Pancreas (tissue), 10 donors: Measurements from ENCODE around the gene SRSF4. TPM values are rescaled to one million over a fixed set of nuclear protein-coding genes. Genes with fewer than 3 reads are reported as not detected.
A peak's percentile ranks its signal among the peaks of the same experiment; 100 is the strongest.

ENCODE experiments used
- ATAC-seq, 4 donors: fragments of 200-7000 bp; cut with Tn5 transposase; one replicate each; pipeline versions ENCODE4 v1.8.0 to v1.9.1; 2020; ENCODE audit warnings: mild to moderate bottlenecking in 4 of 4, moderate library complexity in 4 of 4
- DNase-seq, 6 donors: peaks; one replicate each; pipeline ENCODE4 v3.0.0-alpha.2; 2020
- FAIRE-seq: peaks from 2 replicates; lab custom pipeline; 2012; peaks lifted over from hg19 to GRCh38; lab: Jason Lieb, UNC
- H3K27ac ChIP-seq, 4 donors: fragments of 200-600 bp; sonication (generic); 1 replicate in 3 of 4; 2 replicates in 1 of 4; pipeline versions ENCODE4 v1.5.0 to v1.8.0; 2020
- H3K27me3 ChIP-seq, 4 donors: fragments of 200-600 bp; one replicate each; pipeline ENCODE4 v1.8.0; 2021
- H3K36me3 ChIP-seq, 3 donors: fragments of 200-600 bp; sonication (generic) in 1 of 3; one replicate each; pipeline versions ENCODE4 v1.5.0 to v1.8.0; 2020 to 2021
- H3K4me1 ChIP-seq, 3 donors: fragments of 200-600 bp; one replicate each; pipeline ENCODE4 v1.8.0; 2021
- H3K4me3 ChIP-seq, 4 donors: fragments of 200-600 bp; sonication (generic) in 2 of 4; one replicate each; pipeline versions ENCODE4 v1.5.0 to v1.8.0; 2020 to 2021
- H3K9me3 ChIP-seq, 4 donors: fragments of 200-600 bp; one replicate each; pipeline ENCODE4 v1.8.0; 2021
- WGBS, 2 donors: extraction: QIAGEN DNeasy Blood & Tissue Kit; methylation state at CpG; one replicate each; pipeline ENCODE4 v1.1.7; 2013; 5-methylcytosine and 5-hydroxymethylcytosine counted together
- intact Hi-C, 3 donors: fragments of 100-400 bp; cut with DNase I; formaldehyde crosslinking; loops; one replicate each; pipeline versions ENCODE4 v1.11.1 to v1.14.2; 2022
- polyA plus RNA-seq, 2 donors: library from polyadenylated mRNA; stranded (reverse); fragments of 200-250 nt; gene quantifications; one replicate each; pipeline ENCODE4 v1.2.3, GENCODE V29; 2013
- total RNA-seq, 6 donors: library from RNA; stranded (reverse); fragmentation: NEBNext Ultra II Directional in 4 of 6; extraction: Animal tissue kit (Norgen Biotek cat#: 25700) in 4 of 6; gene quantifications; one replicate each; pipeline versions ENCODE4 v1.2.1 to v1.2.4, GENCODE V29; 2021 to 2023
- TF ChIP-seq, protein P1 (sequence below), 4 donors: fragments of 200-600 bp; sonication (generic) in 3 of 4; IDR thresholded peaks; one replicate each; pipeline versions ENCODE4 v1.5.0 to v1.8.0; 2021; ENCODE audit warnings: antibody characterized with exemption in 4 of 4
- donor health status: healthy with polysubstance abuse.
- donor health status: DM: no; HTN: no; CAD: no; lungs with moderate emphysema.
- donor health status: DM: no; HTN: no; CAD: no.
- donor health status: control.
- donor health status: control.
- donor health status: Bipolar disorder and iron deficiency.
- donor health status: DM: yes; HTN: yes; CAD: no.
- donor health status: DM: no; HTN: no; CAD: no.
- donor health status: DM: no; HTN: no; CAD: no.
- donor health status: DM: yes; HTN: yes; CAD: no.

Gene SRSF4
- total and polyA plus RNA-seq, 8 donors, result 22.6 to 72.6 (median 27.2) TPM

- intact Hi-C loops, result no loop called here
- 16 to 25% methylated on average over 4 of the region's 4 CpGs for whole genome bisulfite sequencing, 2 donors
- Histone ChIP-seq H3K4me1 (peaks cover 19 to 36% (median 35%) of the 10 kb centered on the region in 3 donors), H3K27ac (peak overlapping the region in 2 of 4 donors; percentile 98 to 99), H3K27me3 (no peaks in the 10 kb centered on the region), H3K9me3 (no peaks in the 10 kb centered on the region), H3K36me3 (no peaks in the 10 kb centered on the region), H3K4me3 (peak overlapping the region in 3 of 4 donors; percentile 76 to 97 (median 93))
- FAIRE-seq (no peak), DNase-seq (no peak), ATAC-seq (no peak)
- TF ChIP-seq, protein P1, sequence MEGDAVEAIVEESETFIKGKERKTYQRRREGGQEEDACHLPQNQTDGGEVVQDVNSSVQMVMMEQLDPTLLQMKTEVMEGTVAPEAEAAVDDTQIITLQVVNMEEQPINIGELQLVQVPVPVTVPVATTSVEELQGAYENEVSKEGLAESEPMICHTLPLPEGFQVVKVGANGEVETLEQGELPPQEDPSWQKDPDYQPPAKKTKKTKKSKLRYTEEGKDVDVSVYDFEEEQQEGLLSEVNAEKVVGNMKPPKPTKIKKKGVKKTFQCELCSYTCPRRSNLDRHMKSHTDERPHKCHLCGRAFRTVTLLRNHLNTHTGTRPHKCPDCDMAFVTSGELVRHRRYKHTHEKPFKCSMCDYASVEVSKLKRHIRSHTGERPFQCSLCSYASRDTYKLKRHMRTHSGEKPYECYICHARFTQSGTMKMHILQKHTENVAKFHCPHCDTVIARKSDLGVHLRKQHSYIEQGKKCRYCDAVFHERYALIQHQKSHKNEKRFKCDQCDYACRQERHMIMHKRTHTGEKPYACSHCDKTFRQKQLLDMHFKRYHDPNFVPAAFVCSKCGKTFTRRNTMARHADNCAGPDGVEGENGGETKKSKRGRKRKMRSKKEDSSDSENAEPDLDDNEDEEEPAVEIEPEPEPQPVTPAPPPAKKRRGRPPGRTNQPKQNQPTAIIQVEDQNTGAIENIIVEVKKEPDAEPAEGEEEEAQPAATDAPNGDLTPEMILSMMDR (IDR thresholded peaks at IDR 0.05), result no peak
Measured at GRCh38 chr1:29179641-29180184, 2.0 kb downstream of the SRSF4 start.

DNA sequence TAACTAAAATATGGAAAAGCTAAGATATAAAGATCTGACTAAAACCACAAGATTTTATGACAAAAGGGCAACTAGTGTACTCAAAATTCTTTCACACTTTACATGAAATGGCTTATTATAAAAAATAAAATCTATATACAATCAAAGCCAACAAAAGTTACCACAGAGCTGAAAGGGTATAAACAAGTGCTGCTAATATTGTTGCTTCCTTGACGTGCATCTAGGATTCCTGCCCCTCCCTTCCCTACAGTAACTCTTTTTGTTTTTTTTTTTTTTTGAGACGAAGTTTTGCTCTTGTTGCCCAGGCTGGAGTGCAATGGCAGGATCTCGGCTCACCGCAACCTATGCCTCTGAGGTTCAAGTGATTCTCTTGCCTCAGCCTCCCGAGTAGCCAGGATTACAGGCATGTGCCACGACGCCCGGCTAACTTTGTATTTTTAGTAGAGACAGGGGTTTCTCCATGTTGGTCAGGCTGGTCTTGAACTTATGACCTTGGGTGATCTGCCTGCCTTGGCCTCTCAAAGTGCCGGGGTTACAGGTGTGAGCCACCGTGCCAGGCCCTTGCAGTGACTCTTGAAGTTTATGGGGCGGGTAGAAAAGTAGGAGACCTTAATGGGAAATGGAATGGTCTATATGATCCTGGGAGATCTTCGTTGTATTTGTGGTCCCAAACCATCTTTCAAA, 4.5 kb downstream of the SRSF4 start:
- DNase-seq, result peak in 1 of 6 donors; percentile 31
- Histone ChIP-seq H3K27ac (peak overlapping the region in 1 of 4 donors; percentile 9), H3K27me3 (no peaks in the 10 kb centered on the region), H3K36me3 (no peaks in the 10 kb centered on the region), H3K4me3 (no peak overlapping the region), H3K9me3 (no peaks in the 10 kb centered on the region), H3K4me1 (peaks cover 19 to 29% (median 29%) of the 10 kb centered on the region in 3 donors)
- intact Hi-C loops, result no loop called here
- no peak for FAIRE-seq
- TF ChIP-seq, protein P1 (IDR thresholded peaks at IDR 0.05), result no peak
- no peak for ATAC-seq
- 72 to 76% methylated on average over 12 of the region's 12 CpGs for whole genome bisulfite sequencing, 2 donors

GRCh38 chr1:29176576-29176975, 5.1 kb downstream of the SRSF4 start:
- DNase-seq, result no peak
- TF ChIP-seq, protein P1 (IDR thresholded peaks at IDR 0.05), result no peak
- H3K9me3 ChIP-seq, result no peaks in the 10 kb centered on the region
- H3K36me3 ChIP-seq, result no peaks in the 10 kb centered on the region
- H3K27me3 ChIP-seq, result no peaks in the 10 kb centered on the region
- H3K27ac ChIP-seq, result no peak overlapping the region
- no peak overlapping the region for H3K4me3 ChIP-seq
- intact Hi-C loops, result no loop called here
- WGBS, 2 donors, result 33 to 37% methylated on average over 4 of the region's 4 CpGs
- H3K4me1 ChIP-seq, result peaks cover 24 to 34% (median 30%) of the 10 kb centered on the region in 3 donors
- FAIRE-seq, result no peak
- no peak for ATAC-seq

GRCh38 chr1:29172415-29172939, 9.2 kb downstream of the SRSF4 start:
- DNase-seq (no peak), ATAC-seq (no peak), FAIRE-seq (no peak)
- no peak overlapping the region for H3K27ac ChIP-seq
- peaks cover 0 to 2% (median 0%) of the 10 kb centered on the region in 3 donors for H3K36me3 ChIP-seq
- peaks cover 11 to 36% (median 34%) of the 10 kb centered on the region in 3 donors for H3K4me1 ChIP-seq
- intact Hi-C loops, result no loop called here
- WGBS, 2 donors, result 90 to 92% methylated on average over 8 of the region's 8 CpGs
- no peaks in the 10 kb centered on the region for H3K27me3 ChIP-seq
- TF ChIP-seq, protein P1 (IDR thresholded peaks at IDR 0.05), result no peak
- no peaks in the 10 kb centered on the region for H3K9me3 ChIP-seq
- no peak overlapping the region for H3K4me3 ChIP-seq
